ENCODE results near the gene KLC1. TPM values are rescaled to one million over a fixed set of nuclear protein-coding genes. Genes with fewer than 3 reads are reported as not detected.
"Not testable (repeated sequence)": the region's sequence is repeated elsewhere in the genome, so short reads cannot be mapped to it uniquely, and the experiment has no call there.

The KLC1 gene
- total RNA-seq, 1 donor from 2014 or later: 154 TPM

- intact Hi-C loops (cut with micrococcal nuclease): no loop called here
Observed at GRCh38 chr14:103688906-103689902, 60.2 kb downstream of the KLC1 start.

- intact Hi-C loops (cut with micrococcal nuclease): no loop called here
Observed at GRCh38 chr14:103690332-103690731, 61.3 kb downstream of the KLC1 start.

GRCh38 chr14:103691655-103692054, 62.6 kb downstream of the KLC1 start:
- intact Hi-C loops (cut with micrococcal nuclease): not testable (repeated sequence)

- intact Hi-C loops (cut with micrococcal nuclease): no loop called here
Observed at GRCh38 chr14:103692159-103692558, 63.1 kb downstream of the KLC1 start.

GRCh38 chr14:103692871-103693270, 63.9 kb downstream of the KLC1 start:
- intact Hi-C loops (cut with micrococcal nuclease): no loop called here

GRCh38 chr14:103693515-103693914, 64.5 kb downstream of the KLC1 start:
- intact Hi-C loops (cut with micrococcal nuclease): no loop called here

GRCh38 chr14:103694572-103695026, 65.6 kb downstream of the KLC1 start:
- intact Hi-C loops (cut with micrococcal nuclease): no loop called here

- intact Hi-C loops (cut with micrococcal nuclease): no loop called here
Observed at GRCh38 chr14:103695296-103696069, 66.5 kb downstream of the KLC1 start.

GRCh38 chr14:103696070-103696402, 67.0 kb downstream of the KLC1 start:
- intact Hi-C loops (cut with micrococcal nuclease): no loop called here

- intact Hi-C loops (cut with micrococcal nuclease): no loop called here
Observed at GRCh38 chr14:103696466-103697071, 67.6 kb downstream of the KLC1 start.

GRCh38 chr14:103697206-103697602, 68.2 kb downstream of the KLC1 start:
- intact Hi-C loops (cut with micrococcal nuclease): no loop called here

- intact Hi-C loops (cut with micrococcal nuclease): no loop called here
Observed at GRCh38 chr14:103697603-103698379, 68.8 kb downstream of the KLC1 start.

GRCh38 chr14:103698380-103699260, 69.6 kb downstream of the KLC1 start:
- intact Hi-C loops (cut with micrococcal nuclease): no loop called here

- intact Hi-C loops (cut with micrococcal nuclease): no loop called here
Observed at GRCh38 chr14:103699261-103699661, 70.2 kb downstream of the KLC1 start.

- intact Hi-C loops (cut with micrococcal nuclease): no loop called here
Observed at GRCh38 chr14:103699901-103700752, 71.1 kb downstream of the KLC1 start.

GRCh38 chr14:103700753-103701490, 71.9 kb downstream of the KLC1 start:
- intact Hi-C loops (cut with micrococcal nuclease): no loop called here

- intact Hi-C loops (cut with micrococcal nuclease): no loop called here
Observed at GRCh38 chr14:103702095-103702494, 73.1 kb downstream of the KLC1 start.

All from T-helper 2 cell treated with Interferon-gamma antibody and Interleukin-4, amounts not matched to agents 100 ng/mL and 5 ng/mL, for 36 hours (primary cell).